Caco-2 (cell line): ENCODE data around the gene ATXN7. TPM values are rescaled to one million over a fixed set of nuclear protein-coding genes. Genes with fewer than 3 reads are reported as not detected.

Experiments
- BruUV-seq: library from RNA; stranded (reverse); fragments of 400-500 nt; replicated peaks from 2 replicates; lab custom pipeline; 2021; lab: Mats Ljungman, UMichigan
- CTCF ChIA-PET: fragments of 300-600 bp; sonication (Branson Sonifier 250); formaldehyde crosslinking; loops from one replicate; lab custom pipeline; 2022; ENCODE audit warnings: antibody characterized with exemption; lab: Charles Lee
- POLR2A ChIA-PET: fragments of 300-600 bp; sonication (Branson Sonifier 250); formaldehyde crosslinking; loops from one replicate; lab custom pipeline; 2022; ENCODE audit warnings: antibody characterized with exemption; lab: Charles Lee
- DNase-seq, 2 experiments: peaks; one replicate each; pipeline versions ENCODE4 v3.0.0 to v3.0.0-alpha.2; 2020 to 2022
- H3K27me3 ChIP-seq: replicated peaks from 2 replicates; pipeline ENCODE4 v1.6.0; 2011; ENCODE audit warnings: low read length; ENCODE audit not compliant: control insufficient read depth, insufficient read depth
- H3K36me3 ChIP-seq: 2 replicates; pipeline ENCODE4 v1.5.1; 2011; ENCODE audit warnings: low read length; ENCODE audit not compliant: control insufficient read depth, insufficient read depth
- H3K4me1 ChIP-seq: fragments of 250-450 bp; sonication (Bioruptor Pico); 2 replicates; pipeline ENCODE4 v1.5.1; 2020; ENCODE audit warnings: mild to moderate bottlenecking
- H3K4me3 ChIP-seq: 2 replicates; pipeline ENCODE4 v1.5.1; 2011; ENCODE audit warnings: low read depth, mild to moderate bottlenecking, control low read depth, low read length
- H3K9me3 ChIP-seq: fragments of 250-450 bp; sonication (Bioruptor Pico); 2 replicates; pipeline ENCODE4 v1.5.1; 2020; ENCODE audit warnings: mild to moderate bottlenecking, moderate library complexity
- H3K27ac Mint-ChIP-seq: one replicate; pipeline ENCODE4 v1.8.0; 2022; ENCODE audit warnings: mixed read lengths; ENCODE audit not compliant: unreplicated experiment
- H3K27me3 Mint-ChIP-seq: one replicate; pipeline ENCODE4 v1.8.0; 2022; ENCODE audit warnings: mixed read lengths; ENCODE audit not compliant: insufficient read depth, unreplicated experiment
- H3K36me3 Mint-ChIP-seq: one replicate; pipeline ENCODE4 v1.8.0; 2022; ENCODE audit warnings: mild to moderate bottlenecking, mixed read lengths; ENCODE audit not compliant: insufficient read depth, unreplicated experiment
- H3K4me1 Mint-ChIP-seq: one replicate; pipeline ENCODE4 v1.8.0; 2022; ENCODE audit warnings: low read depth, mixed read lengths; ENCODE audit not compliant: unreplicated experiment
- H3K4me3 Mint-ChIP-seq: one replicate; pipeline ENCODE4 v1.8.0; 2022; ENCODE audit warnings: mild to moderate bottlenecking, moderate library complexity, mixed read lengths; ENCODE audit not compliant: unreplicated experiment
- H3K9me3 Mint-ChIP-seq: one replicate; pipeline ENCODE4 v1.8.0; 2022; ENCODE audit warnings: mixed read lengths; ENCODE audit not compliant: unreplicated experiment
- intact Hi-C: fragments of 100-400 bp; cut with micrococcal nuclease; formaldehyde crosslinking; loops from one replicate; pipeline ENCODE4 v1.10.0; 2022; ENCODE audit not compliant: unreplicated experiment
- total RNA-seq: library from RNA; stranded (reverse); gene quantifications from 2 replicates; pipeline ENCODE4 v1.2.3, GENCODE V29; 2022
- TF ChIP-seq, protein P1 (sequence below), 2 experiments: fragments of 200-600 bp in 1 of 2; IDR thresholded peaks; 1 replicate in 1 of 2; 2 replicates in 1 of 2; pipeline versions ENCODE4 v1.5.1 to v1.8.0; 2011 to 2022; ENCODE audit warnings: antibody characterized with exemption in 1 of 2, control low read depth in 1 of 2, inconsistent platforms in 1 of 2, low read depth in 1 of 2, low read length in 1 of 2, mild to moderate bottlenecking in 1 of 2, moderate library complexity in 1 of 2; ENCODE audit not compliant: insufficient read depth in 1 of 2, severe bottlenecking in 1 of 2, unreplicated experiment in 1 of 2

The ATXN7 gene
- total RNA-seq, 1 experiment from 2014 or later: 22.5 TPM

DNA sequence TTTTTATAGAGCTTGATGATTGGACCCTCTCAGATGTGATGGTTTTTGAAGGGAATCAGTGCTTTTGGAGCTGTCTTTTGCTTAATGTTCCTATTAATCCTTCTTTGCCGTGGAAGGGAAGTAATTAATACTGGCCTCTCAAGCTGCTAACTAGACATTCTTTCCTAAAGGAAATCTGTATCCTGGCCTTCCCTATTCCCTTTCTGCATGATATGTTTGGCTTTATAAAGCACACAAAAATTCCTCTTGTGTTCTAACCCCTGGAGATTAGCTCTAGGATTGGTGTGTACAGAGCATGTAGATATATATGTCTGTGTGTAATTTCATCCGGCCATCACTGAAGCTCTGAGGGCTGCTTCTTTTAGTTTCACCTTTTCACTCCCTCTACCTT is 6.9 kb downstream of the ATXN7 start:
- BruUV-seq: no TSS peak
- Histone ChIP-seq H3K4me3 (no peak overlapping the region), H3K27me3 (no peaks in the 10 kb centered on the region), H3K4me1 (peaks cover 8% of the 10 kb centered on the region; the same call in 1 of the 2 replicates), H3K36me3 (no peaks in the 10 kb centered on the region), H3K9me3 (no peaks in the 10 kb centered on the region)
- Mint-ChIP-seq H3K27ac (no peak overlapping the region), H3K36me3 (no peaks in the 10 kb centered on the region), H3K4me3 (no peak overlapping the region), H3K27me3 (no peaks in the 10 kb centered on the region), H3K4me1 (peaks cover 6% of the 10 kb centered on the region), H3K9me3 (no peaks in the 10 kb centered on the region)
- TF ChIP-seq, protein P1, sequence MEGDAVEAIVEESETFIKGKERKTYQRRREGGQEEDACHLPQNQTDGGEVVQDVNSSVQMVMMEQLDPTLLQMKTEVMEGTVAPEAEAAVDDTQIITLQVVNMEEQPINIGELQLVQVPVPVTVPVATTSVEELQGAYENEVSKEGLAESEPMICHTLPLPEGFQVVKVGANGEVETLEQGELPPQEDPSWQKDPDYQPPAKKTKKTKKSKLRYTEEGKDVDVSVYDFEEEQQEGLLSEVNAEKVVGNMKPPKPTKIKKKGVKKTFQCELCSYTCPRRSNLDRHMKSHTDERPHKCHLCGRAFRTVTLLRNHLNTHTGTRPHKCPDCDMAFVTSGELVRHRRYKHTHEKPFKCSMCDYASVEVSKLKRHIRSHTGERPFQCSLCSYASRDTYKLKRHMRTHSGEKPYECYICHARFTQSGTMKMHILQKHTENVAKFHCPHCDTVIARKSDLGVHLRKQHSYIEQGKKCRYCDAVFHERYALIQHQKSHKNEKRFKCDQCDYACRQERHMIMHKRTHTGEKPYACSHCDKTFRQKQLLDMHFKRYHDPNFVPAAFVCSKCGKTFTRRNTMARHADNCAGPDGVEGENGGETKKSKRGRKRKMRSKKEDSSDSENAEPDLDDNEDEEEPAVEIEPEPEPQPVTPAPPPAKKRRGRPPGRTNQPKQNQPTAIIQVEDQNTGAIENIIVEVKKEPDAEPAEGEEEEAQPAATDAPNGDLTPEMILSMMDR (IDR thresholded peaks at IDR 0.05; ENCODE audit: insufficient read depth in 1 of 2, low read depth in 1 of 2, low read length in 1 of 2, severe bottlenecking in 1 of 2, unreplicated experiment in 1 of 2): no peak
- ChIA-PET POLR2A (interaction anchor here (0.6 kb wide), 1 partner anchor 42 kb away, joined by 4 read pairs; the partner anchor contains the start of gene SCAANT1), CTCF (interaction anchor here (0.6 kb wide), 1 partner anchor 9 kb away, joined by 3 read pairs; no protein-coding TSS in a partner anchor)
- DNase-seq: no peak
- intact Hi-C loops: no loop called here

DNA sequence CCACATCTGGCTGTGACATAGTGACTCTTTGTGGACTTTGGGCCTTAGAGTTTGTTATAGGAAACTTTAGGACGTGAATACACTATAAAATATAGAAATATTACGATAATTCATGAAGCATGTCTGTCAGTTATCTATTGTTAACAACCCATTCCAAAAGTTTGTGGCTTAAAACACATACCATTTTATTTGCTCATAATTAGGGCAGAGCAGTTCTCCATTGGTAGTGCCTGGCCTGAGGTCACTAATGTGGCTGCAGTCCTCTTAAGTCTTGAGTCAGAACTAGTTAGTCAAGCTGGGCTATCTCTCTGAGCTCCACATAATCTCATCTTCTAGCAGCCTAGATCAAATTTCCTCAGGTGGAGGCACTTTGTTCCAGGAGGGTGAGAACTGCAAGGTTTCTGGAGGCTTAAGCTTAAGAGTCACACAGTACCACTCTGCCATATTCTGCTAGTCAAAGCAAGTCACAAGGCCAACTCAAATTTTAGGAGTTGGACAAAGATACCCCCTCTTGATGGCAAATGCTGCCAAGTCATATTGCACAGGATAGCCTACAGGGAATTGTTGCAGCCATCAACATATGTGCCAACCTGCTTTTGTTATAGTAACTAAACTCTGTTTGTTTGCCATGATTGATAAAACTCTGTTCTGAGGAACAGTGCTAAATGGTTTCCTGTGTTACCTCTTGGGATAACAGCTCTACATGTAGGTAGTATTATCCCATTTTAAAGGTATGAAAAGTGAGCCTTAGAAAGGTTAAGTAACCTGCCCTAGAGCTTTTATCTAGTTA is 8.7 kb downstream of the ATXN7 start:
- Histone ChIP-seq H3K4me3 (no peak overlapping the region), H3K4me1 (peaks cover 12% of the 10 kb centered on the region; the same call in 1 of the 2 replicates), H3K9me3 (no peaks in the 10 kb centered on the region), H3K36me3 (no peaks in the 10 kb centered on the region), H3K27me3 (no peaks in the 10 kb centered on the region)
- Mint-ChIP-seq H3K9me3 (no peaks in the 10 kb centered on the region), H3K27ac (no peak overlapping the region), H3K27me3 (no peaks in the 10 kb centered on the region), H3K4me1 (peaks cover 6% of the 10 kb centered on the region), H3K4me3 (no peak overlapping the region), H3K36me3 (no peaks in the 10 kb centered on the region)
- no peak for DNase-seq
- no TSS peak for BruUV-seq
- TF ChIP-seq, protein P1 (IDR thresholded peaks at IDR 0.05; ENCODE audit: insufficient read depth in 1 of 2, low read depth in 1 of 2, low read length in 1 of 2, severe bottlenecking in 1 of 2, unreplicated experiment in 1 of 2): no peak
- ChIA-PET CTCF (no interaction called here), POLR2A (no interaction called here)
- intact Hi-C loops: no loop called here

DNA sequence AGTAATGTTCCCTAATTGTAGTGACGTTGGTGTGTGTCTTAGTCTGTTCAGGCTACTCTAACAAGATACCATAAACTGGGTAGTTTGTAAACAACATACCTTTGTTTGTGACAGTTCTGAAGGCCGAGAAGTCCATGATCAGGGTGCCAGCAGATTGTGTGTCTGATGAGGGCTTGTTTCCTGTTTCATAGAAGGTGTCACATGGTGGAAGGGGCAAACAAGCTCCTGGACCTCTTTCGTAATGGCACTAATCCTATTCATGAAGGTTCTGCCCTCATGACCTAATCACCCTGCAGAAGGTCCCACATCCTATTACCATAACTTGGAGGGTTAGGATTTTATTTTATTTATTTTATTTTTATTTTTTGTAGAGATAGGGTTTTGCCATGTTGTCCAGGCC is 11.1 kb downstream of the ATXN7 start:
- Mint-ChIP-seq H3K9me3 (no peaks in the 10 kb centered on the region), H3K36me3 (no peaks in the 10 kb centered on the region), H3K4me1 (peaks cover 6% of the 10 kb centered on the region), H3K4me3 (no peak overlapping the region), H3K27ac (no peak overlapping the region), H3K27me3 (no peaks in the 10 kb centered on the region)
- ChIA-PET POLR2A (no interaction called here), CTCF (no interaction called here)
- no TSS peak for BruUV-seq
- H3K9me3 ChIP-seq: no peaks in the 10 kb centered on the region
- H3K27me3 ChIP-seq: no peaks in the 10 kb centered on the region
- H3K4me1 ChIP-seq: peaks cover 12% of the 10 kb centered on the region; the same call in 1 of the 2 replicates
- TF ChIP-seq, protein P1 (IDR thresholded peaks at IDR 0.05; ENCODE audit: insufficient read depth in 1 of 2, low read depth in 1 of 2, low read length in 1 of 2, severe bottlenecking in 1 of 2, unreplicated experiment in 1 of 2): no peak
- no peak for DNase-seq
- intact Hi-C loops: no loop called here
- no peak overlapping the region for H3K4me3 ChIP-seq
- no peaks in the 10 kb centered on the region for H3K36me3 ChIP-seq
